SHP77 treated with DMSO at 0.1 percent for 48 hours (cell line): ENCODE measurements around the gene ARFGAP3.
A peak's percentile ranks its signal among the peaks of the same experiment; 100 is the strongest.
"Not testable (repeated sequence)": the region's sequence is repeated elsewhere in the genome, so short reads cannot be mapped to it uniquely, and the experiment has no call there.

Experiments
- DNase-seq: peaks from one replicate; lab custom pipeline; 2025; lab: John Stamatoyannopoulos, UW

Gene ARFGAP3

DNA sequence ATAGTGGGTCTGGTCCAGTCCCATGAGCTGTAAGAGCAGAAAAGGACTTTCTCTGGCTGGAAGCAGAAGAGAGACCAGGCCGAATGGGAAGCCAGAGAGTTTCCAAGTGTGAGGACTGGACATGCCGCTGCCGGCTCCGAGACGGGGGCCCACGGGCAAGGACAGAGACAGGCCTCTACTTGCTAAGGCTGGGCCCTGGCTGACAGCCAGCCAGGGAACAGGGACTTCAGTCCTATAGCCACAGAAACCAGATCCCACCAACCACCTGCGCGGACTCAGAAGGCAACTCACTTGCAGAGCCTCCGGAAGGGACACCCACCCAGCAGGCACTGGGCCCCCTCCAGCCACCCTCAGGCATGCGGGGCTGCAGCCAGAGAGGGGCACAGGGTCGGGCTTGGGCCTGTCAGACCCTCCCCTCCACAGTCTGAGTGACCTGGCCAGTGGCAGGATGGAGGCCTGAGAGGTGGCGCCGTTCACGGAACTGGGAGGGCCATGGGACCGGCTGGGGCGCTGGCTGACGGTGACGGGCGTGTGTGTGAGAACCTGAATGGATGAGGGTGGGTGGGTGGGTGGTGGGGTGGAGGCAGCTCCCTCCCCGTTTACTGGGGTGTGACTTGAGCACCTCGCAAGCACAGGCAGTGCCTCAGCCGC, 88.6 kb downstream of the ARFGAP3 start:
- DNase-seq, result peak; percentile 57

DNA sequence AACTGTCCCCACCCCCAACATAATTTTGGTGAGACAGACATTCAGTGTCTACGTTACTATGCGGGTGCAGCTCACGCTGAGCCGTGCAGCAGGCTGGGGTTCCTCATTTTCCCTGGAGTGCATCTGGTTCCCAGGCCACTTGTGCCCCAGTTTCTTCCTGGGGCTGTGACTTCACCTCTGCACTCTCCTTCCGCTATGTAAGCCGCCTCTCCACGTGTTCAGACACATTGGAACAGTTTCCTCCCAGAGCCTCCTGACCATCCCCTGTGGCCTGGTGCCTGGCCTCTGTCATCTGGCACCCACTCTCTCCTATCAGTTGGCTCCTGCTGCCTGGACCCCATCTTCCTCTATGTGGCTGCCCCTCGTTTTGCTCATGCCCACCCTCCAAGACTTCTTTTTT, 90.2 kb downstream of the ARFGAP3 start:
- DNase-seq, result no peak

DNA sequence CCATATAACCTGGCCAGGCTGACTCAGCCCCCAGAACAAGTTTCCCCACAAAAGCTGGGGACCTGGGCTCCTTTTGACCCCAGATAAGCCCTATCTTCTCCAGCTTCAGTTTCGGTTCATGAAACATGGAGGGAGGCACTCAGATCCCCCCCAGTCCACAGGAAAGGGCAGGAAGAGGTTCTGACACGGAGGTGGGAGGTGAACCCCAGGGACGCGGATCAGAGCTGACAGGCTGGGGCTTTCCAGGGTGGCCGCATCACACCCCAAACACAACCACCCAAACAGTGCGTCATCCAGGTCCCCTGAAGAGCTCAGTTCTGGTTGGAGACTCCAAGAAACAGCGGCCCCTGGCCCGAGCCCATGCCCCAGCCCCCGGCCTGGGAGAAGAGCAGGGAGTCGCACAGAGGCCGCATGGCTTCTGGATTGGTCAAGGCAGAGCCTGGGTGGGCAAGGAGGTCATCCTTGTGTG, 92.1 kb downstream of the ARFGAP3 start:
- no peak for DNase-seq

DNA sequence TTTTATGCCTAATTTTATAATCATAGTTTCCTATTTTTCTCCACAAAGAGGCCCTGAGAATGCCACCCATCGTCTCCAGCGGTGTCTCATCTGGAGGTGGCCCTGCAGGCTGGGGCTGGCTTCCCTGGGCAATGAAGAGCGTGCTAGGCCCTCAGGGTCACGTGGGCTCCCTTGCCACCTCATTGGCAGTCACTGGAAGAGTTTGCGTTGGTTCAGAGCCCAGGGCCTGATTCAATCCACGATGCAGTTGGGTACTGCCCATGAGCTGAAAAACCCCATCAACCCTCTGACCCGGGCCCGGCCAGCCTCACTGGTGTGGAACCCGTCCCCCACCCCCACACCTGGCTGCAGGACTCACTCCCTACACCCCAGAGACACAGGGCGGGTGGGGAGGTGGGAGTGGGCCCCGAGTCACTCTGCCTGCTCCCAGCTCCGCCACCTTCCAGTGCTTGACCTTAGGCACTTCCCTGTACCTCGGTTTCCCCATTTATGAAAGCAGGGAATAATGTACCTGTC, 93.0 kb downstream of the ARFGAP3 start:
- DNase-seq, result no peak

DNA sequence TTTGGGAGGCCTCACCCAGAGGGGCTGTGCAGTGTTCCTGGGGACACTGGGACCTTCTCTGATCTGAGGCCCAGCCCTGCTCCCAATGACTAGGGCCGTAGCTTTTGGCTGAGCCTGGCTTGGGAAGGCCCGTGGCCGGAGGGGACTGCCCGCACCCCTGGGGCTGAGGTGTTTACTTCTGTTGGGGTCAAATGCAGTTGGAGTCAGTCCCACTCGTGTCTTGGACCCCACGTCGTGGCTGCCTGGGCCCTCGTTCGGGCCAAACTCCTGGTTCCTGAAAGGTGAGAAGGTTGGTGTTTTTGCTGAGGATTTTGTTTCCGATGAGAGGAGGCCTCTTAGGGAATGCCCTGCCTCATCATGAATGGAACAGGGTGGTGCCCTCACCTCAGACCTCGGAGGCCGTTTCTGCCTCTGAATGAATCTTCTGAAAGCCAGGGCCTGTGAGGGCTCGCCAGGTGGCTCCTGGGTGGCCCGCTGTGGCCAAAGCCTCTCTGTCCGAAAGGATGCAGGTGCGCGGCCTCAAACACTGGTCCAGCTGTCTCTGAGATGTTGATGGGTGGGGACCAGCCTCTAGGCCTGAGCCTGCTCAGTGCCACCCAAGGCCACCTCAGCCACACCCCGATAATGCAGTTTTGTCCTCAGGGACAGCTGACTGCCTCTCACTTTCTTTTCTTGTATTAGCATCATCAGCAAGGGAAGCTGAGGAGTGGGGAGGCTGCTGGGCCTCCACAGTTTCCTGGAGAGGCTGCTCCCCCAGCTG, 96.1 kb downstream of the ARFGAP3 start:
- no peak for DNase-seq

DNA sequence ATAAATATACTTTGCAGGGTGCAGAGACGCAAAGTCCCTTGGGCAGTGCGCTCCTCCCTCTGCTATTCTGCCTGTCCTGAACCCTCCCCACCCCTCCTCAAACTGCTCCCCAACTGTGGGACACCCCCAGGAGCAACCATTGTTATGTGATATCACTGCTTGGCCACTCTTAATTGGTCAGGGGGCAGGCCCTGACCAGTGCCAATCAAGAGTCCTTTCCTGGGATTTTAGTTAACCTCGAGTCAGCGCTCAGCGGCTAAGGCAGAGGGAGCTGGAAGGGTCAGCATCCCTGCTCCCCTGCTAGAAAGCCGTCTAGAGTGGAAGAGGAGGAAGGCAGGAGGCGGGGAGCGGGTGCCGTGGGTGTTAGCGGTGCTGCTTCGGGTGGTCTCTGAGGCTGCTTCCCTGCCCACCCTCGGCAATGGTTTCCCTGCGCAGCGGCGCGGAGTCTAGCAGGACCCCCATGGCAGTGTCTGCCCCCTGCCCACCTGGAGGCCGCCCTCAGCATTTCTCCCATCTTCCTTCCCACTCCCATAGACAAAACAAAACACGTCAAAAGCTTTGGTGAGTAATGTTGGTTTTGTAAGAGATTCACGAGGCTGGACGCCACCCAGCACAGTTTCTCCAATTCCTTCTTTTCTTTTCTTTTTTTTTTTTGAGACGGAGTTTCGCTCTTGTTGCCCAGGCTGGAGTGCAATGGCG, 98.0 kb downstream of the ARFGAP3 start:
- DNase-seq, result no peak

DNA sequence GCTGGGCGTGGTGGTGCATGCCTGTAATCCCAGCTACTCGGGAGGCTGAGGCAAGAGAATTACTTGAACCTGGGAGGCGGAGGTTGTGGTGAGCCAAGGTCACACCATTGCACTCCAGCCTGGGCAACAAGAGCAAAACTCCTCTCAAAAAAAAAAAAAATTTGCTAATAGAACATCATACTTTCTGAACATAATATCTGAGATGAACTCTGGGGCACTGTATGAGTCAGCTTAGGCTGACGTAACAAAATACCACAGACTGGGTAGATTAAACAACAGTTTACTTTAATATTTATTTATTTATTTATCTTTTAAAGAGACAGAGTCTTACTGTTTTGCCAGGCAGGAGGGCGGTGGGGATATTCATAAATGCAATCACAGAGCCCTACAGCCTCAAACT, 101.5 kb downstream of the ARFGAP3 start:
- not testable (repeated sequence) for DNase-seq

DNA sequence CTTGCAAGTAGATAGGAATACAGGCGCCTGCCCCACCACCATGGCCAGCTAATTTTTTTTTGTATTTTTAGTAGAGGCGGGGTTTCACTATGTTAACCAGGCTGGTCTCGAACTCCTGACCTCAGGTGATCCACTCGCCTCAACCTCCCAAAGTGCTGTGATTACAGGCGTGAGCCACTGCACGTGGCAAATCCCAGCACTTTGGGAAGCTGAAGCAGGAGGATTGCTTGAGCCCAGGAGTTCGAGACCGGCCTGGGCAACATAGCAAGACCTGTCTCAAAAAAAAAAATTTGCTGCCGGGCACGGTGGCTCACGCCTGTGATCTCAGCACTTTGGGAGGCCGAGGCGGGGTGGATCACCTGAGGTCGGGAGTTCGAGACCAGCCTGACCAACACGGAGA, 102.0 kb downstream of the ARFGAP3 start:
- not testable (repeated sequence) for DNase-seq

DNA sequence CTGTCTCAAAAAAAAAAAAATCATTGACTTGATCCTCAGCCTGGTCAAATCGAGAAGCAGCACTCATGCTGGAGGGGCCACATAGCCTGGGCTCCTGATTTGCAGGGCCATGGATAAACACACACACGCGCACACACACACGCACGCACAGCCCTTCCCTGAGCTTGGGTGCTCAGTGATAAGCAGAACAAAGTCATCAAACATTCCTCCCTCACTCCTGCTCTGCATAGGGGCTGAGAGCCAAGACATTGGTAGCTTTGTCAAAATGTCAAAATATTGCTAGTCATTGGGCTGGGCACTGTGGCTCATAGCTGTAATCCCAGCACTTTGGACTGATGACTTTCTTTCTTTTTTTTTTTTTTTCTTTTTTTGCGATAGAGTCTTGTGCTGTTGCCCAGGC, 102.4 kb downstream of the ARFGAP3 start:
- no peak for DNase-seq

DNA sequence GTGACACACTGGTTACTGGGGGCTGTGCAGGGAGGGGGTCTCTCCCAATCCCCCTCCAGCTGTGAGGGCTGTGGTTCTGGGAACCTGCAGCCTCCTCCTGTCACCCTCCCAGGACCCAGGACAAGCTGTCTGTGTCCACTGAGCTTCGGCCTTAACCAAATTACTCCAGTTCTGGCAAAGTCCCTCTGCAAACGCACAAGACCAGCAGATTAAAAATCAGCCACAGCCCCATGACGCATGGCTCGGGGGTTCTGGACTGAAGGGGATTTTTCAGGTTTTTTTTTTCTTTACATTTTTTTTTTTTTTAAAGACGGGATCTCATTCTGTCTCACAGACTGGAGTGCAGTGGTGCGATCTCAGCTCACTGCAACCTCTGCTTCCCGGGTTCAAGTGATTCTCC, 104.2 kb downstream of the ARFGAP3 start:
- DNase-seq, result no peak

DNA sequence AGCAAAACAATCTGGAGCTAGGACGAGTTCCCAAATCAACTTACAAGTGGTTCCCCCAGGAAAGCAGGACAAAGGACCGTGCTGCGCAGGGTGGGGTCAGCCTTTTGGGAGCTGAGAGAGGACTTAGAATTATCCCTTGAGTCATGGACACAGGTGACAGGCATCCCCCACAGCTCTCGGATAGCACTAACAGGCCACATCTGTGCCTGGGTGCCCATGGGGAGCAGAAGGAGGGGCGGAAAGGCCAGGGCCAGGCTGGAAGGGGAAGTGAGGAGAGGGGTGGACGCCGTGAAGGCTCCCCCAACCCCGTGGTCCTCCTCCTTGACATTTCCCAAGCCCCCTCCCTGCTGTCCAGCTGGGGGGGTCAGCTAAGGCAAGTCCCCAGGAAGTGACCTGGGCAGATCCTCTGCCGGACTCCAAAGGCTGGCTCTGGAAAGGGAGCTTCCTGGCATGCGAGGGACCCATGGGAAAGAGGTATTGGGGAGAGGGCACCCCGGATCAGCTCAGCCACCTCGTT, 104.8 kb downstream of the ARFGAP3 start:
- no peak for DNase-seq

DNA sequence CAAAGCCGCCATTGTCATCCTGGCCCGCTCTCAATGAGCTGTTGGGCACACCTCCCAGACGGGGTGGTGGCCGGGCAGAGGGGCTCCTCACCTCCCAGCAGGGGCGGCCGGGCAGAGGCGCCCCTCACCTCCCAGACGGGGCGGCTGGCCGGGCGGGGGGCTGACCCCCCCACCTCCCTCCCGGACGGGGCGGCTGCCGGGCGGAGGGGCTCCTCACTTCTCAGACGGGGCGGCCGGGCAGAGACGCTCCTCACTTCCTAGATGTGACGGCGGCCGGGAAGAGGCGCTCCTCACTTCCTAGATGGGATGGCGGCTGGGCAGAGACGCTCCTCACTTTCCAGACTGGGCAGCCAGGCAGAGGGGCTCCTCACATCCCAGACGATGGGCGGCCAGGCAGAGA, 106.7 kb downstream of the ARFGAP3 start:
- DNase-seq, result not testable (repeated sequence)

DNA sequence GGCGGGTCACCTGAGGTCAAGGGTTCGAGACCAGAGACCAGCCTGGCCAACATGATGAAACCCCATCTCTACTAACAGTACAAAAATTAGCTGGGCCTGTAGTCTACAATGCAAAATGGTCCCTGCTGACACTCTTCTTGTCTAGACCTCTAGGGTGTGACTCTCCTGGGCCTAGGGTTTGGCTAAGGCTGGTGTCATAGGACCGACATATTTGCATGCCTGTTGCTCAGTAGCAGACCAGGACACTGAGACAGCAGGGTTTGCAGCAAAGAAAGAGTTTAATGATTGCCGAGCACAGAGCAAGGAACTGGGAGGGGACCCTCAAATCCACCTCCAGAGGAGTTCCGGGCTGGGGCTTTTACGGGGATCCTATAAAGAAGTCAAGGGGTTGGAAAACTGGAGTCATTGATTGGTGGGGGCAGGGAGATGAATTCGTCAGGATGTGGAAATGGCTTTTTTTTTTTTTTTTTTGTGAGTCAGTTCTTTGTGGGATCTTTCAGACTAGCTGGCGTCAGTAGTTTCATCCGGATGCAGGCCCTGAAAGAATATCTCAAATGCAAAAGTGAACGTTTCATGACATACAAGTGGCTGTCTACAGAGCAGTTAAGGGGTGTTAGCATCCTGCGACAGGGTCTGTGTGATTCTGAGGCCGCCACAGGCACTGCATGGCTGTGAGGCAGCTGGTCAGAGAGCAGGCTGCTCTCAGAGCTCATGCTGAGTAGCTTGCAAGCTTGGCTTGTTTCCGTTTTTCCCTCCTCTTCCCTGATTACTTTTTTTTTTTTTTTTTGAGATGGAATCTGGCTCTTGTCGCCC, 109.2 kb downstream of the ARFGAP3 start:
- DNase-seq, result no peak
